Fibroblast of skin of left biceps (primary cell): ENCODE results near the gene JAML.

Experiments used
- DNase-seq, 2 experiments: peaks; one replicate each; pipeline ENCODE4 v3.0.0-alpha.2; 2013; ENCODE audit warnings: low read depth in 2 of 2

JAML gene

DNA sequence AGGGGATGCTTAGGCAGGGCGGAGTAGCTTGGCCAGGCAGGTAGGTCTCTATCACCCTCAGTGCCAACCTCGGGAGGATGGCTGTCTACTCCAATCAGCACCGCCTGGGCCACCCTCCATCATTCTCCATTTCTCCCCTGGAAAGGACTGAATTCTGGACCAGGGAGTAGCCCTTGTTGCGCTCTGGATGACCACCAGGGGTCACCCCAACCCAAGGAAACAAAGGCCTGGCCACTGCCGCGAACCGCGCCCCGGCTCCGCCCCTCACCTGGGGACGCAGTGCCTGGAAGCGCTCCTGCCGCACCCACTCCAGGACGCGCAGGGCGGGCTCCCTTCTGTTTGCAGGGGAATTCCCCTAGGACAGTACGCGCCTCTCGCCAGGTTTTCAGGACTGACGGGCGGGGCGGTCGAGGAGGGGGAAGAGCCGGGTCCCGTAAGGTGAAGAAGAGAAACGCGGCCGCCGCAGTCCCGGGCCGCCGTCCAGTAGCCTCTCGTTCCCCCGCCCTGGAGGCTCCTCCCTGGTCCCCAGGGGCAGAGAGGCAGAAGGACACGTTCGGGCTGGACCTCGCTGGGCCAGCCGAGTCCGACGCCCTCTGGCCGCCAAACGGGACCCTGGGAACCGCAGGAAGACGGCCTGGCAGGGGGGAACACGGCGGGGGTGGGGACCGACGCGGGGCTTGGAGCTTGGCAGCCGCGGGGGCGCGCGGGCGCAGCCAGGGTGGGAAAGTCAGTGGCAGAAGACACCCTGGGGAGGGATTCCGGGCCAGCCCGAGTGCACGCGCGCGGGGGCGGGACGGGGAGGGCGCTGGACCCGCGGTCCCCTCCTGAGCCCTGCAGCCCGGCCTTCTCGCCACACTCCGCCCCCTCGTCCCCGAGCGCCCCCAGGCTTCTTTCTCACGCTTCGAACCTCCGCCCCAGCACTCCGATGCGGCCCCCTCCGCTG is 79.3 kb downstream of the JAML start:
- DNase-seq: peak; percentile 11 to 13

DNA sequence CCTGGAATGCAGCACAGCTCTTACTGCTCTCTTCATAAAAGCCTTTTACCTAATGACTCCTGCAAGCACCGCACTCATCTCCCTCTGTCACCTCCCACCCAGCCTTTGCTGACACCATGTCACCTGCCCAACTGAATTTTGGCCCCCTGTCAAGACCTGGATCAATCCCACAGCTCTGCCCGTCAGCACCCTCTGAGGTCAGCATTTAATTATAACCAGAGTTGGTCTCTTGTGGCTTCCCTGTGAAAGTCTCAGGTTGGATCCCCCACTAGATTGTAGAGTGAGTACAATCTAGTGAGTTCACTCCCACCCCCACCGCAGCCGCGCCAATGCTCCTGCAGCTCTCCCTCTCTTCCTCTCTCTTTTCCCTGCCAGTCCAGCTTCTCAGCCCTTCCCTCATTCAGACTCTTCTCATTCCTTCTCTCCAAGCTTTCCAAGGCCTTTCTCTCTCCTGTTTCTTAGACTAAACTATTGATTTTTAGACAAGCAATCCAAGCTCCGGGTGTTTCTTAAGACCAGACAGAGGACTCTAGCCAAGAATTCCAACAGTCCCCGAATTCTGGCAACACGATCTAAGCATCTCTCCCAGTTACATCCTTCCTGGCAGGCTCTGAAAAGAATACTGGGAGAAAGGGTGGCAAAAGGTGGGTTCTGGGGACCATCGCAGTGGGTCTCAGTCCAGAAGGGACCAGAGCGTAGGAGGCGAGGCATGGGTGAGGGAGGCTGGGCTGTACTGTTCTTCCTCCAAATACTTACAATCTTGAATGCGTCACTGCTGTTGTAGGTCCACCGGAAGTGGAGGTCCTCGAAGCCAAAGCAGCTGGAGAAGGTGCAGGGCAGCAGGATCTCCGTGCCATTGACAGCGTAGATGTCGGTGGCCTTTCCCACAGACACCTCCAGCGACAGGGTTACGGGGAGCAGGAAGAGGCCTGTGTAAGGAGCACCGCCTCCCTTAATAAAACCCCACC is 80.2 kb downstream of the JAML start:
- no peak for DNase-seq
